ENCODE results near the gene ZNF568.

The ZNF568 gene

DNA sequence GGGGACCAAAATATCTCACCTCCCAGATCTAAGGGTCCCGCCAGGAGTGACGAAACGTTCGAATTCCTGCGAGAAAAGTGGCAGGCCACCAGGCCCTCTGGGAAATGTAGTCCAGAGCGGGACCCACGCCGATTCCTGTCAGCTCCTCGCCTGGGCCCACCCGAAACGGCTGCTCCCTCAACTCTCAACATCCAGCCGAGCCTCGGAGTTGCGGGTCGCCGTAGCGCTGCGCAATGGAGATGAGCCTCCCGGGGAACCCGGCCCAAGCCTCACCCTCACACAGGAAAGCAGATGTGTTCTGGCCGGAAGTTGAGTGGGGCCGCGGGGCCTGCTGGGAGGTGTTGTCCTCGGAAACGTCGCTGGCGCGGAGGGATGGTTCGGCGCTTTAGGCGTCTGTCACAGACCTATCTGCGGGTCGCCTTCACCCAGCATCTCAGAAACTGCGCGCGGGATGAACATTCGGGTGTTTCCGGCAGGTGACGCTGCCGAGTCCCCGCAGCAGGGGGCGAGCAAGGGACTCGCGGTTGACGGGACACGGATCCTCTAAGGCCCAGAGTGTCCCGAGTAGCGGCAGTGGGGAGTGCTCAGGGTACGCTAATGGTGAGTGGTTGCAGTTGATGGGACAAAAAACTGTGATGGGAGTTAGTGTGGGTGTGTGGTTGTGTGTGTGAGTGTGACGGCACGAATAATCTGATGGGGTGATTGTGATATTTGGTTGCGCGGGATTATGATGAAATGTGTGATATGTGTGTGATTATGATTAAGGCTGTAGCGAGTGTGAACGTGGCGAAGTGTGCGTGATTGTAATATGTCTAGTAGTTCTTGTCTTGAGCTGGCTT is at the start of gene ZNF568, which contains the start of gene ZNF829:
TSS of gene ZNF568 (plus strand) at position 341 of the 839 bp plus-strand sequence. CDS start 6,439 bp downstream, outside the sequence.
TSS of gene ZNF829 (minus strand) at position 300 of the 839 bp plus-strand sequence. CDS start 1,124 bp downstream, outside the sequence.
- TF ChIP-seq, protein P1, sequence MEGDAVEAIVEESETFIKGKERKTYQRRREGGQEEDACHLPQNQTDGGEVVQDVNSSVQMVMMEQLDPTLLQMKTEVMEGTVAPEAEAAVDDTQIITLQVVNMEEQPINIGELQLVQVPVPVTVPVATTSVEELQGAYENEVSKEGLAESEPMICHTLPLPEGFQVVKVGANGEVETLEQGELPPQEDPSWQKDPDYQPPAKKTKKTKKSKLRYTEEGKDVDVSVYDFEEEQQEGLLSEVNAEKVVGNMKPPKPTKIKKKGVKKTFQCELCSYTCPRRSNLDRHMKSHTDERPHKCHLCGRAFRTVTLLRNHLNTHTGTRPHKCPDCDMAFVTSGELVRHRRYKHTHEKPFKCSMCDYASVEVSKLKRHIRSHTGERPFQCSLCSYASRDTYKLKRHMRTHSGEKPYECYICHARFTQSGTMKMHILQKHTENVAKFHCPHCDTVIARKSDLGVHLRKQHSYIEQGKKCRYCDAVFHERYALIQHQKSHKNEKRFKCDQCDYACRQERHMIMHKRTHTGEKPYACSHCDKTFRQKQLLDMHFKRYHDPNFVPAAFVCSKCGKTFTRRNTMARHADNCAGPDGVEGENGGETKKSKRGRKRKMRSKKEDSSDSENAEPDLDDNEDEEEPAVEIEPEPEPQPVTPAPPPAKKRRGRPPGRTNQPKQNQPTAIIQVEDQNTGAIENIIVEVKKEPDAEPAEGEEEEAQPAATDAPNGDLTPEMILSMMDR (conservative IDR thresholded peaks at IDR 0.05): peak; percentile 86
- peak within 1 kb of the TSS; percentile 94 for H3K27ac ChIP-seq

DNA sequence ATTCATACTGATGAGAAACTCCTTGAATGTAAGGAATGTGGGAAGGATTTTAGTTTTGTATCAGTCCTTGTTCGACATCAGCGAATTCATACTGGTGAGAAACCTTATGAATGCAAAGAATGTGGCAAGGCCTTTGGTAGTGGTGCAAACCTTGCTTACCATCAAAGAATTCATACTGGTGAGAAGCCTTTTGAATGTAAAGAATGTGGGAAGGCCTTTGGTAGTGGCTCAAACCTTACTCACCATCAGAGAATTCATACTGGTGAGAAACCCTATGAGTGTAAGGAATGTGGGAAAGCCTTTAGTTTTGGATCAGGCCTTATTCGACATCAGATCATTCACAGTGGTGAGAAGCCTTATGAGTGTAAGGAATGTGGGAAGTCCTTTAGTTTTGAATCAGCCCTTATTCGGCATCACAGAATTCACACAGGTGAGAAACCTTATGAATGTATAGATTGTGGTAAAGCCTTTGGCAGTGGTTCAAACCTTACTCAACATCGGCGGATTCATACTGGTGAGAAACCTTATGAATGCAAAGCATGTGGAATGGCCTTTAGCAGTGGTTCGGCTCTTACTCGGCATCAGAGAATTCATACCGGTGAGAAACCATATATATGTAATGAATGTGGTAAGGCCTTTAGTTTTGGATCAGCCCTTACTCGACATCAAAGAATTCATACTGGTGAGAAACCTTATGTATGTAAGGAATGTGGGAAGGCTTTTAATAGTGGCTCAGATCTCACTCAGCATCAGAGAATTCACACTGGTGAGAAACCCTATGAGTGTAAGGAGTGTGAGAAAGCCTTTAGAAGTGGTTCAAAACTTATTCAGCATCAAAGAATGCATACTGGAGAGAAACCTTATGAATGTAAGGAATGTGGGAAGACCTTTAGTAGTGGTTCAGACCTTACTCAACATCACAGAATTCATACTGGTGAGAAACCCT is 38.9 kb upstream of the ZNF568 start:
- H3K27ac ChIP-seq: no peak overlapping the region
- TF ChIP-seq, protein P1 (conservative IDR thresholded peaks at IDR 0.05): no peak

DNA sequence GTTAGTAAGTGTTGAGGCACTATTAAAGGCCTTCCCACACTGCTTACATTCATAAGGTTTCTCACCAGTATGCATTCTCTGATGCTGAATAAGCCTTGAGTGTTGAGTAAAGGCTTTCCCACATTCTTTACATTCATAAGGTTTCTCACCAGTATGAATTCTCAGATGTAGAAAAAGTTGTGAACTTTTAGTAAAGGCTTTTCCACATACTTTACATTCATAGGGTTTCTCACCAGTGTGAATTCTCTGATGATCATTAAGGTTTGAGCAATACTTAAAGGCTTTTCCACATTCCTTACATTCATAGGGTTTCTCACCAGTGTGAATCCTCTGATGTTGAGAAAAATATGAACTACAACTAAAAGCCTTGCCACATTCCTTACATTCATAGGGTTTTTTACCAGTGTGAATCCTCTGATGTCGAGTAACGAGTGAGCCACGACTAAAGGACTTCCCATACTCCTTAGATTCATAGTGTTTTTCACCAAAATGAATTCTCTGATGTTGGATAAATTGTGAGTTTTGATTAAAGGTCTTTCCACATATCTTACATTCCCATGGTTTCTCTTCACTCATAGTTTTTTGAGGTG is 24.3 kb upstream of the ZNF568 start:
- TF ChIP-seq, protein P1 (conservative IDR thresholded peaks at IDR 0.05): no peak
- H3K27ac ChIP-seq: no peak overlapping the region

DNA sequence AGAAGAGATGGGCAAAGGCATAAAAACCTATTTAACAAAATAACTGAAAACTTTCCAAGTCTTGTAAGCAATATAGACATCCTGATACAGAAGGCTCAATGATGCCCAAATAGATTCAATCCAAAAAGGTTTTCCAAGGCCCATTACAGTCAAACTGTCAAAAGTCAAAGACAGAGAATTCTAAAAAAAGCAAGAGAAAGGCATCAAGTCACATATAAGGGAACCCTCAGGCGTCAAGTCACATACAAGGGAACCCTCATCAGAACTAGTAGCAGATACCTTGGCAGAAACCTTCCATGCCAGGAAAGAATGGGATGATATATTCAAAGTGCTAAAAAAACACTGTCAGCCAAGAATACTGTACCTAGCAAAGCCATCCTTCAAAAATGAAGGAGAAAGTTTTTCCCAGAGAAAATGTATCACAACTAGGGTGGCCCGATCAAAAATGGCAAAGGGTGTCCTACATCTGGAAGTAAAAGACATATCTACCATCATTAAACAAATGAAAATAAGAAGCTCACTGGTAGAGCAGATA is 21.2 kb upstream of the ZNF568 start:
- TF ChIP-seq, protein P1 (conservative IDR thresholded peaks at IDR 0.05): no peak
- no peak overlapping the region for H3K27ac ChIP-seq

DNA sequence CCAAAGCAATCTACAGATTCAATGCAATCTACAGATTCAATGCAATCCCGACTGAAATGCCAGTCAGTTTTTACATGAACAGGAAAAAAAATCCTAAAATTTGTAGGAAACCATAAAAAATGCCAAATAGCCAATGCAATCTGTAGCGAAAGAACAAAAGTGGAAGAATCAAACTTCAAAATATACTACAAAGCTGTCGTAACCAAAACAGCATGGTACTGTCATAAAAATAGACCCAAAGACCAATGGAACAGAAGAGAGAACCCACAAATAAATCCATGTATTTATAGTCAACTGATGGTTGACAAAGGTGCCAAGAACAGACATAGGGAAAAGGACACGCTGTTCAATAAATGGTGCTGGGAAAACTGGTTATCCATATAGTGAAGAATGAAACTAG is 17.7 kb upstream of the ZNF568 start:
- TF ChIP-seq, protein P1 (conservative IDR thresholded peaks at IDR 0.05): no peak
- no peak overlapping the region for H3K27ac ChIP-seq

DNA sequence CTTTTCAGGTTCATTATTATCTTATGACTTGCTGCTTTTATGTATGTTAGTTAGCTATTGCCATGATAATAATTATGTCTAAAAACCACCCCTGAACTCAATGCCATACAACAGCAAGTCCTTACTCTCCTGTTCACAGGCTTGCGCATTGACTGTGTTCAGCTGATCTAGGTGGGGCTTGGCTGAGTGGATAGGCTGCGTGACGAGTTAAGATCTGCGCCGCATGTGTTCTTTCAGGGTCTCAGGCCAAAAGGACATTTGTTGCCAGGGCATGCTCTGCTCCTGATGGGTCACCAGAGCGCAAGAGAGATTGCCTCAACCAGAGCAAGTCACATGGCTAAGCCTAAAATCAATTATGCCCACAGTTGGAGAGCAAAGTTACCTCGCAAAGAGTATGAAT is 859 bp downstream of the ZNF568 start:
- TF ChIP-seq, protein P1 (conservative IDR thresholded peaks at IDR 0.05): no peak
- peak overlapping the region; percentile 94 for H3K27ac ChIP-seq
